Panc1 (cell line): ENCODE data around the gene NUSAP1. TPM values are rescaled to one million over a fixed set of nuclear protein-coding genes. Genes with fewer than 3 reads are reported as not detected.
A peak's percentile ranks its signal among the peaks of the same experiment; 100 is the strongest.

Source experiments
- ATAC-seq: fragments of 200-7000 bp; cut with Tn5 transposase; 2 replicates; pipeline ENCODE4 v1.9.1; 2020; ENCODE audit warnings: mild to moderate bottlenecking, moderate library complexity
- BruUV-seq: library from RNA; stranded (reverse); fragments of 400-500 nt; replicated peaks from 2 replicates; lab custom pipeline; 2021; lab: Mats Ljungman, UMichigan
- CTCF ChIA-PET: fragments of 300-600 bp; sonication (Branson Sonifier 250); formaldehyde crosslinking; loops from one replicate; lab custom pipeline; 2022; ENCODE audit warnings: antibody characterized with exemption; lab: Charles Lee
- POLR2A ChIA-PET: fragments of 300-600 bp; sonication (Branson Sonifier 250); formaldehyde crosslinking; loops from one replicate; lab custom pipeline; 2022; ENCODE audit warnings: antibody characterized with exemption; lab: Charles Lee
- DNase-seq: peaks from one replicate; pipeline ENCODE4 v3.0.0-alpha.2; 2010; ENCODE audit warnings: low read depth, low spot score
- H3K27ac ChIP-seq: 2 replicates; pipeline ENCODE4 v1.5.1; 2011; ENCODE audit warnings: mild to moderate bottlenecking, low read length, inconsistent platforms
- H3K27me3 ChIP-seq: fragments of 200-500 bp; sonication (Bioruptor generic); 2 replicates; pipeline ENCODE4 v1.6.0; 2014; ENCODE audit warnings: low read length, inconsistent platforms; ENCODE audit not compliant: control insufficient read depth, insufficient read depth
- H3K36me3 ChIP-seq: fragments of 200-500 bp; sonication (Bioruptor generic); 2 replicates; pipeline ENCODE4 v1.5.1; 2014; ENCODE audit warnings: inconsistent platforms, mild to moderate bottlenecking, low read length, moderate library complexity; ENCODE audit not compliant: control insufficient read depth, insufficient read depth
- H3K4me1 ChIP-seq: 2 replicates; pipeline ENCODE4 v1.5.1; 2011; ENCODE audit warnings: inconsistent platforms, mild to moderate bottlenecking, low read length, moderate library complexity; ENCODE audit not compliant: control insufficient read depth, insufficient read depth
- H3K4me3 ChIP-seq, 2 experiments: 2 replicates each; pipeline ENCODE4 v1.5.1; 2011 to 2012; ENCODE audit warnings: low read depth in 2 of 2, low read length in 2 of 2, mild to moderate bottlenecking in 2 of 2, inconsistent platforms in 1 of 2, moderate library complexity in 1 of 2
- H3K9me3 ChIP-seq: fragments of 200-500 bp; sonication (Bioruptor generic); 2 replicates; pipeline ENCODE4 v1.5.1; 2014; ENCODE audit warnings: low read depth, mild to moderate bottlenecking, inconsistent platforms, low read length, moderate library complexity; ENCODE audit not compliant: control insufficient read depth, insufficient read depth
- POLR2AphosphoS5 ChIP-seq: IDR thresholded peaks from 2 replicates; pipeline ENCODE4 v1.6.1; 2012; ENCODE audit warnings: mild to moderate bottlenecking, low read depth, low read length, moderate library complexity
- SIN3A ChIP-seq: IDR thresholded peaks from 2 replicates; pipeline ENCODE4 v1.6.1; 2012; ENCODE audit warnings: low read depth, mild to moderate bottlenecking, low read length, moderate library complexity, borderline replicate concordance; ENCODE audit not compliant: insufficient read depth
- TCF7L2 ChIP-seq: IDR thresholded peaks from 2 replicates; pipeline ENCODE4 v1.6.1; 2011; ENCODE audit warnings: mild to moderate bottlenecking, low read depth, low read length, inconsistent platforms
- in situ Hi-C: cut with HindIII; loops from 2 replicates; pipeline ENCODE4 v1.10.0; 2016; ENCODE audit warnings: low sequenced_read_pairs, low pct_unique_long_range_greater_than_20kb
- intact Hi-C: fragments of 100-400 bp; cut with micrococcal nuclease; formaldehyde crosslinking; loops from one replicate; pipeline ENCODE4 v1.10.0; 2022; ENCODE audit not compliant: unreplicated experiment
- total RNA-seq: library from RNA; stranded (reverse); gene quantifications from one replicate; pipeline ENCODE4 v1.2.1, GENCODE V29; 2021; ENCODE audit not compliant: unreplicated experiment
- TF ChIP-seq, protein P1 (sequence below): fragments of 450-650 bp; IDR thresholded peaks from 2 replicates; pipeline ENCODE4 v1.5.1; 2017; ENCODE audit warnings: mild to moderate bottlenecking
- TF ChIP-seq, protein P2 (sequence below), 2 experiments: IDR thresholded peaks; 2 replicates each; pipeline ENCODE4 v1.6.1; 2011 to 2012; ENCODE audit warnings: low read depth in 2 of 2, control low read depth in 1 of 2, low read length in 1 of 2, mild to moderate bottlenecking in 1 of 2, moderate library complexity in 1 of 2; ENCODE audit not compliant: insufficient read depth in 1 of 2

The NUSAP1 gene
- total RNA-seq, 1 experiment from 2014 or later, result 127 TPM

DNA sequence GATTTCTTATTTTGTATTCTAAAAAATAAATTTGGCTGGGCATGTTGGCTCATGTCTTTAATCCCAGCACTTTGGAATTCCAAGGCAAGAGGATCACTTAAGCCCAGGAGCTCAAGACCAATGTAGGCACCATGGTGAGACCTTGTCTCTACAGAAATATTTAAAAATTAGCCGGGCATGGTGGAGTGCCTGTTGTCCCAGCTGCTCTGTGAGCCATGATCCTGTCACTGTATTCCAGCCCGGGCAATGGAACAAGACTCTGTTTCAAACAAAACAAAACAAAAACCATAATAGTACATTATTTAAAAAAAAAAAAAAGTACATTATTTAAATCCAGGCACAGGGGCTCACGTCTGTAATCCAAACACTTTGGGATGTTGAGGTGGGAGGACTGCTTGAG, 78.8 kb downstream of the NUSAP1 start:
- intact Hi-C loops (no loop called here), in situ Hi-C loops (no loop called here)
- TF ChIP-seq TCF7L2, result no peak
- TF ChIP-seq, protein P1, sequence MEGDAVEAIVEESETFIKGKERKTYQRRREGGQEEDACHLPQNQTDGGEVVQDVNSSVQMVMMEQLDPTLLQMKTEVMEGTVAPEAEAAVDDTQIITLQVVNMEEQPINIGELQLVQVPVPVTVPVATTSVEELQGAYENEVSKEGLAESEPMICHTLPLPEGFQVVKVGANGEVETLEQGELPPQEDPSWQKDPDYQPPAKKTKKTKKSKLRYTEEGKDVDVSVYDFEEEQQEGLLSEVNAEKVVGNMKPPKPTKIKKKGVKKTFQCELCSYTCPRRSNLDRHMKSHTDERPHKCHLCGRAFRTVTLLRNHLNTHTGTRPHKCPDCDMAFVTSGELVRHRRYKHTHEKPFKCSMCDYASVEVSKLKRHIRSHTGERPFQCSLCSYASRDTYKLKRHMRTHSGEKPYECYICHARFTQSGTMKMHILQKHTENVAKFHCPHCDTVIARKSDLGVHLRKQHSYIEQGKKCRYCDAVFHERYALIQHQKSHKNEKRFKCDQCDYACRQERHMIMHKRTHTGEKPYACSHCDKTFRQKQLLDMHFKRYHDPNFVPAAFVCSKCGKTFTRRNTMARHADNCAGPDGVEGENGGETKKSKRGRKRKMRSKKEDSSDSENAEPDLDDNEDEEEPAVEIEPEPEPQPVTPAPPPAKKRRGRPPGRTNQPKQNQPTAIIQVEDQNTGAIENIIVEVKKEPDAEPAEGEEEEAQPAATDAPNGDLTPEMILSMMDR, result no peak
- TF ChIP-seq SIN3A, result no peak
- TF ChIP-seq POLR2AphosphoS5, result no peak
- TF ChIP-seq, protein P2, sequence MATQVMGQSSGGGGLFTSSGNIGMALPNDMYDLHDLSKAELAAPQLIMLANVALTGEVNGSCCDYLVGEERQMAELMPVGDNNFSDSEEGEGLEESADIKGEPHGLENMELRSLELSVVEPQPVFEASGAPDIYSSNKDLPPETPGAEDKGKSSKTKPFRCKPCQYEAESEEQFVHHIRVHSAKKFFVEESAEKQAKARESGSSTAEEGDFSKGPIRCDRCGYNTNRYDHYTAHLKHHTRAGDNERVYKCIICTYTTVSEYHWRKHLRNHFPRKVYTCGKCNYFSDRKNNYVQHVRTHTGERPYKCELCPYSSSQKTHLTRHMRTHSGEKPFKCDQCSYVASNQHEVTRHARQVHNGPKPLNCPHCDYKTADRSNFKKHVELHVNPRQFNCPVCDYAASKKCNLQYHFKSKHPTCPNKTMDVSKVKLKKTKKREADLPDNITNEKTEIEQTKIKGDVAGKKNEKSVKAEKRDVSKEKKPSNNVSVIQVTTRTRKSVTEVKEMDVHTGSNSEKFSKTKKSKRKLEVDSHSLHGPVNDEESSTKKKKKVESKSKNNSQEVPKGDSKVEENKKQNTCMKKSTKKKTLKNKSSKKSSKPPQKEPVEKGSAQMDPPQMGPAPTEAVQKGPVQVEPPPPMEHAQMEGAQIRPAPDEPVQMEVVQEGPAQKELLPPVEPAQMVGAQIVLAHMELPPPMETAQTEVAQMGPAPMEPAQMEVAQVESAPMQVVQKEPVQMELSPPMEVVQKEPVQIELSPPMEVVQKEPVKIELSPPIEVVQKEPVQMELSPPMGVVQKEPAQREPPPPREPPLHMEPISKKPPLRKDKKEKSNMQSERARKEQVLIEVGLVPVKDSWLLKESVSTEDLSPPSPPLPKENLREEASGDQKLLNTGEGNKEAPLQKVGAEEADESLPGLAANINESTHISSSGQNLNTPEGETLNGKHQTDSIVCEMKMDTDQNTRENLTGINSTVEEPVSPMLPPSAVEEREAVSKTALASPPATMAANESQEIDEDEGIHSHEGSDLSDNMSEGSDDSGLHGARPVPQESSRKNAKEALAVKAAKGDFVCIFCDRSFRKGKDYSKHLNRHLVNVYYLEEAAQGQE (IDR thresholded peaks at IDR 0.05; ENCODE audit: insufficient read depth in 1 of 2, low read depth in 2 of 2, low read length in 1 of 2), result no peak
- ATAC-seq (no peak), DNase-seq (no peak)
- Histone ChIP-seq H3K36me3 (no peaks in the 10 kb centered on the region), H3K27ac (no peak overlapping the region), H3K9me3 (no peaks in the 10 kb centered on the region), H3K4me1 (peaks cover 6% of the 10 kb centered on the region; the same call in 1 of the 2 replicates), H3K4me3 (no peak overlapping the region), H3K27me3 (no peaks in the 10 kb centered on the region)
- ChIA-PET CTCF (no interaction called here), POLR2A (no interaction called here)
- no TSS peak for BruUV-seq

DNA sequence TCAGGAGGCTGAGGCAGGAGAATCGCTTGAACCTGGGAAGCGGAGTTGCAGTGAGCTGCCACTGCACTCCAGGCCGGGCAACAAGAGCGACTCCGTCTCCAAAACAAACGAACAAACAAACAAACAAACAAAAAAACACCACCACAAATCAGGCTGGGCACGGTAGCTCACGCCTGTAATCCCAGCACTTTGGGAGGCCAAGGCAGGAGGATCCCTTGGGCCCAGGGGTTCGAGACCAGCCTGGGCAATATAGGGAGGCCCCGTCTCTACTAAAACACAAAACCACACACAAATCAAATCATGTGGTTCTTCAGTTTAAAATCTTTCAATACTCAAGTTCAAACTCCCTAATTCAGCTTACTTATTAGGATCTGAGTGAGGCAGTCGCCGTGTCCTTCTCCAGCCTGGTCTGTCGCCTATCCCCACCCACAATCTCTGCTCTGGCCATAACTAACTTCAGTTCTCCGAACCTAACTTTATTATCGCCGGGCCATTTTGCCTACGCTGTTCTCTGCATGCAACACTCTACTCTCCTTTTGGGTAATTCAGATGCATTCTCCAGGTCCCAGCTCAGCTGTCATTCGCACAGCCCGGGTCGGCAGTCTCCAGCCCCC, 83.6 kb downstream of the NUSAP1 start:
- ChIA-PET CTCF (no interaction called here), POLR2A (no interaction called here)
- H3K9me3 ChIP-seq, result no peaks in the 10 kb centered on the region
- TSS peak; percentile 99 for BruUV-seq
- peak overlapping the region; percentile 91 for H3K27ac ChIP-seq
- H3K4me3 ChIP-seq, result peak overlapping the region; percentile 67 to 68
- intact Hi-C loops (no loop called here), in situ Hi-C loops (no loop called here)
- peaks cover 22% of the 10 kb centered on the region; the same call in 1 of the 2 replicates for H3K4me1 ChIP-seq
- TF ChIP-seq TCF7L2 (no peak), SIN3A (no peak), POLR2AphosphoS5 (no peak)
- TF ChIP-seq, protein P1, result no peak
- TF ChIP-seq, protein P2 (IDR thresholded peaks at IDR 0.05; ENCODE audit: insufficient read depth in 1 of 2, low read depth in 2 of 2, low read length in 1 of 2), result no peak
- ATAC-seq (peak; percentile 46), DNase-seq (no peak)
- H3K27me3 ChIP-seq, result no peaks in the 10 kb centered on the region
- H3K36me3 ChIP-seq, result no peaks in the 10 kb centered on the region; the same call in 1 of the 2 replicates
